Rectal smooth muscle tissue (tissue), 1 donor: ENCODE data around the gene SYT1.

ENCODE experiments used
- H3K27ac ChIP-seq: one replicate; pipeline ENCODE4 v1.7.0; 2013; ENCODE audit warnings: low read depth, low read length, inconsistent platforms
- H3K27me3 ChIP-seq: one replicate; pipeline ENCODE4 v1.7.0; 2013; ENCODE audit warnings: low read length; ENCODE audit not compliant: control insufficient read depth, insufficient read depth
- H3K36me3 ChIP-seq: one replicate; pipeline ENCODE4 v1.7.0; 2013; ENCODE audit warnings: low read length; ENCODE audit not compliant: control insufficient read depth, insufficient read depth
- H3K4me1 ChIP-seq: one replicate; pipeline ENCODE4 v1.7.0; 2013; ENCODE audit warnings: low read length; ENCODE audit not compliant: control insufficient read depth, insufficient read depth
- H3K4me3 ChIP-seq: one replicate; pipeline ENCODE4 v1.7.0; 2013; ENCODE audit warnings: low read length
- H3K9ac ChIP-seq: one replicate; pipeline ENCODE4 v1.7.0; 2013; ENCODE audit warnings: low read length

Gene SYT1

DNA sequence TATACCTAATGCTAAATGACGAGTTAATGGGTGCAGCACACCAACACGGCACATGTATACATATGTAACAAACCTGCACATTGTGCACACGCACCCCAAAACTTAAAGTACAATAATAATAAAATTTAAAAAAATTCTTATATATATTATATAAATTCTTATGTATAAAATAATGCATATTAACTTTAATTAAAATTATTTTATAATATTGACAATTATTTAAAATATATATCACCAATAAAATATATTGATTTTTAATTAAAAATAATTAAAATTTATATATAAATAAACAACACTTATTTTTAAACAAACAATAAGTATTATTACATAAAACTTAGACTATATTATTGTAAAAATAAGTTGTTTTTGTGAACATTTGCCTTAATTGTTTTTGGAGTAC, 188.8 kb downstream of the SYT1 start:
- H3K9ac ChIP-seq = no peak overlapping the region
- H3K4me1 ChIP-seq = no peaks in the 10 kb centered on the region
- no peak overlapping the region for H3K27ac ChIP-seq
- no peak overlapping the region for H3K4me3 ChIP-seq
- H3K27me3 ChIP-seq = no peaks in the 10 kb centered on the region
- no peaks in the 10 kb centered on the region for H3K36me3 ChIP-seq

DNA sequence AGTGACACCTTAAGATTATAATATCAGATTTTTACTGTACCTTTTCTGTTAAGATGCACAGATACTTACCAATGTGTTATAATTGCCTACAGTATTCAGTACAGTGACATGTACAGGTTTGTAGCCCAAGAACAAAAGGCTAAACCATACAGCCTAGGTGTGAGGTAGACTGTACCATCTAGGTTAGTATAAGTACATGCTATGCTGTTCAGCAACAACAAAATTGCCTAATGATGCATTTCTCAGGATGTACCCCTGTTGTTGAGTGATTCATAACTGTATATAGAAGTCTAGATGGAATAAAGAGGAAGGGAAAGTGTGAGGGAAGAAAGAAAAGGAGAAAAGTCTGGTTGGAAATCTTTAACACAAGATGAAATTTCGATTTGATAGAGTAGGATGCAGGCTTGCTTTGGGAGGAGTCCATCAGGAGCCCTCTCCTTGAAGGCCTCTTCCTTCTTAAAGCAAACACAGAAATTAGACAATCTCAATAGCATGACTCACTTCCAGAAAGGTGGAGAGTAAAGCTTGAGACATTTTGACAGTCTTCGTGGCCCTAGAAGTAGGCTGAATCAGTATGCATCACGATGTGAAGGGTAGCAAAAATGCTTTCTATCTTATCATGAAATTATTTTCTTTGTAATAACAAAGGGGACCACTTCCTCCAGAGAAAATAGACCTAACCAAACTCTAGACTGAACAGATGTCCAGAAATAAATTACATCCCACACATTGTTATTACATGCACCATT, 191.5 kb downstream of the SYT1 start:
- no peaks in the 10 kb centered on the region for H3K4me1 ChIP-seq
- H3K27me3 ChIP-seq = no peaks in the 10 kb centered on the region
- H3K36me3 ChIP-seq = no peaks in the 10 kb centered on the region
- no peak overlapping the region for H3K27ac ChIP-seq
- H3K4me3 ChIP-seq = no peak overlapping the region
- no peak overlapping the region for H3K9ac ChIP-seq

DNA sequence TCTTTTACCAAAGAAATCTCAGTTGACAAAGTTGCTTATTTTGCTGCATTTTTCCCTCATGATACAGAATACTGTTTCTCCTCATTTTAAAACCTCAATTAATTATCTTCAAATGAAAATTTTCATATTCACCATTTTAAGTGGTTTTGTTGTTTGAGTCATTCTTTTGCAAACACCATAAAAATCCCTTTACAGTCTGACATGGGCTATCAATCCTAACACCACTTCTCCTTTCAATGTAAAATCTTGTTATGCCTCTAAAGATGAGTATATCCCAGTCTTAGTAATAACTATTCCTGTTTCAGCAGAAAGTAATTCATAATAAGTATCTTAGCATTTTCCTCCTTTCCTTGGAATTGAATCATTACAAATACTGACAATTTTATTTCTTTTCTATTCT, 192.2 kb downstream of the SYT1 start:
- H3K4me3 ChIP-seq = no peak overlapping the region
- H3K36me3 ChIP-seq = no peaks in the 10 kb centered on the region

DNA sequence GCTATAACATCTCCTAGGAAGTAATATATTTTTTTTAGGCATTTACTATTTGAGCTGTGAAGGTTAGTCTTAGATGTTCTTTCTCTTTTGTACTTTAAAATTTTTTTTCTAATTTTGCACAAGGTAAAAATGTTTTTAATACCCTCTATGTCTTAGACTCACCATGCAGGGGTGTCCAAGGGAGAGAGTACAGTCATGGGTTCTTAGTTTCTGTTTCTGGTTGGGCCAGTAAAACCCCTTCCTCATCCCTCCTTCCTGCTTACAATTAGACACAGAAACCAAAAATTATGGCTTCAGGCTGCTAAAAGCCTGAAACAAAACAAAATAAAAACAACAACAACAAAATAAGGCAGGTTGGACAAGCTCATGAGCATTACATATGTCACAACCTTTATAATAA, 193.0 kb downstream of the SYT1 start:
- Histone ChIP-seq H3K27me3 (no peaks in the 10 kb centered on the region), H3K27ac (no peak overlapping the region), H3K9ac (no peak overlapping the region), H3K4me3 (no peak overlapping the region), H3K4me1 (no peaks in the 10 kb centered on the region), H3K36me3 (no peaks in the 10 kb centered on the region)

More for the DNA sequence above, 192.2 kb downstream of the SYT1 start:
- H3K4me1 ChIP-seq = no peaks in the 10 kb centered on the region
- H3K27me3 ChIP-seq = no peaks in the 10 kb centered on the region
- H3K9ac ChIP-seq = no peak overlapping the region
- H3K27ac ChIP-seq = no peak overlapping the region

DNA sequence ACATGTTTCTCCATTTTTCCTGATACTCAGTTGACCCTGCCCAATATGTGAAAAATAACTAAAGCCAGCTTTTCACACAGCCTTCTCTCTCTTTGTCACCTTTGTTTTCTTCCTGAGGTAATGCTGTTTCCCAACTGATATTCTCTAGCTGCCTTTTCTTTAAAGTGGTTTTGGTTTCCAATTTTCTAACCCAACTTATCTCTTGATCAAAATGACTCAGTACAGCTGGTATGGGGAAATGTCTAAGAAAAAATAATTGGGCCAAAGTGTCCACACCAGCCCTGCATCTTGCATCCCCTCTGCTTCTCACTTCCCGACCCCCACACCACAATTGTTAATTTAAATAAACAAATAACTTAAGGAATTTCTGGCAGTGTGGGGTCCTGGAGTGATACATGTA, 193.8 kb downstream of the SYT1 start:
- Histone ChIP-seq H3K27me3 (no peaks in the 10 kb centered on the region), H3K27ac (no peak overlapping the region), H3K9ac (no peak overlapping the region), H3K4me1 (no peaks in the 10 kb centered on the region), H3K36me3 (no peaks in the 10 kb centered on the region), H3K4me3 (no peak overlapping the region)

DNA sequence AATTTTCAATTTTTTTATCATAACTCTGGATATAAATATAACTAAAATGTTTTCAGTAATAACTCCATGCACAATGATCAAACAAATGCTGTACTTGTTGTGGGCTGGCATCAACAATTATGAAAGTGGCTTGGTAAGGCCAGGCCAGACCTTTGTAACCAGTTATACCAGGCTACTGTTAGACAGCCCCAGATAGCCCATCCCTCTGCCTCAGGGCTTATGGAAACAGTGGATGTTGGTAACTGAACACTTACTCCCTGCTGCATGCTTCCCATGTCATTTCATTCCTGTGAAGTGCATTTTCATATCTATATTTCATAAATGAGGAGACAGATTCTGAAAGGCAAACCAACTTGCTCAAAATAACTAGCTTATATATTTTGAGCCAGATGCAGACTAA, 195.0 kb downstream of the SYT1 start:
- no peaks in the 10 kb centered on the region for H3K27me3 ChIP-seq
- H3K27ac ChIP-seq = no peak overlapping the region
- no peak overlapping the region for H3K9ac ChIP-seq
- H3K4me3 ChIP-seq = no peak overlapping the region
- no peaks in the 10 kb centered on the region for H3K4me1 ChIP-seq
- no peaks in the 10 kb centered on the region for H3K36me3 ChIP-seq

DNA sequence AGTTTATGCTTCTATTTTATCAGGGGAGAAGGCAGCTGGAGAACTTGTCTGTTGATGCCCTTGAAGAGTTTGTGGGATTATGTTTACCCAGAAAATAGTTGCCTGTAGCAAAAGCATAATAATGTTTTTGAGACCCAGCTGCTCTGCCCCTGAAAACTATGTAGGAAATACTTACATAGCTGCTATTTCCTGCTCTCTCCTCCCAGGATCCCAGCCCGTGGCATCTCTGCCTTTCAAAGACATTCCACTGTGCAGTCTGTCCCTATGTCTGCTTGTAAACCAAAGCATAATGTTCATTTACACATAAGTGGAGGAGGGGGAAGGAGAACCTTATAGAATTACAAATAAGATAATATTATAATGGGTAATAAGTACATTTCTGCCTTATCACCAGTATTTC, 198.7 kb downstream of the SYT1 start:
- no peaks in the 10 kb centered on the region for H3K4me1 ChIP-seq
- H3K36me3 ChIP-seq = no peaks in the 10 kb centered on the region
- H3K27ac ChIP-seq = no peak overlapping the region
- H3K27me3 ChIP-seq = no peaks in the 10 kb centered on the region
- no peak overlapping the region for H3K4me3 ChIP-seq
- H3K9ac ChIP-seq = no peak overlapping the region

DNA sequence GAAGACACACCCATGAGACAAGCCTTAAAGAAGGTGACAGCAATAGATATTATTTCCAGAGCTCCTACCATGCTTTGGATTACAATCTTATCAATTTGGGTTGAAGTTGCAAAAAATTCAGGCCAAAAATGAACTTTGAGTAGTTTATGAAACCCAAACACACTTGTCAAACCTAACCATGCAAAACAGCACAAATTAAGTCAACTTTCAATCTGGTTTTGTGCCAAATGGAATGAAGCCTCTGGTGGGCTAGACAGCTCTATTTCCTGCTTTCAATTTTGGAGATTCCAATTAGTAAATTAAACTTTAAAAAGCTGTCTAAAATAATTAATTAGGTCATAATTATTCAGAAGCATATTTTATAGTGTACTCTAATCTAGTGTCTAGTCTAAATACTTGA, 203.4 kb downstream of the SYT1 start:
- Histone ChIP-seq H3K9ac (no peak overlapping the region), H3K4me1 (no peaks in the 10 kb centered on the region), H3K36me3 (no peaks in the 10 kb centered on the region), H3K27ac (no peak overlapping the region), H3K27me3 (no peaks in the 10 kb centered on the region), H3K4me3 (no peak overlapping the region)

DNA sequence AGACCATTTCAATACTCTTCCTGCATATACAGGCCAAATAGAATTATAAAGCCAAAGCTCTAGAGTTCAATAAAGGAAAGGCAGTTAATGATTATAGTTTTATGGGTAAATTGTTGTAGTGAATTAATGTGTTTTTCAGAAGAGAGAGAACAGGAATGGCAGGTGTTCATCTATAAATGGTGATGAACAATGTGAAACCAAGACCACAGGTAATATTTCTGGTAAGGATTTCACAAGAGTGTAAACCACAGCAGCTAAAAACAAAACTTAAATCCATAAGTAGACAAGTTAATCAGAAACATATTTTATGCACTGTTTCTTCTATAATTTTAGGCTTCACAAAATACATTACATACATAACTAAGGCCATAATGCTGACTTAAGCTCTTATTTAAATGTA, 204.4 kb downstream of the SYT1 start:
- no peak overlapping the region for H3K4me3 ChIP-seq
- no peaks in the 10 kb centered on the region for H3K36me3 ChIP-seq
- no peaks in the 10 kb centered on the region for H3K27me3 ChIP-seq
- H3K27ac ChIP-seq = no peak overlapping the region
- H3K9ac ChIP-seq = no peak overlapping the region
- H3K4me1 ChIP-seq = no peaks in the 10 kb centered on the region

DNA sequence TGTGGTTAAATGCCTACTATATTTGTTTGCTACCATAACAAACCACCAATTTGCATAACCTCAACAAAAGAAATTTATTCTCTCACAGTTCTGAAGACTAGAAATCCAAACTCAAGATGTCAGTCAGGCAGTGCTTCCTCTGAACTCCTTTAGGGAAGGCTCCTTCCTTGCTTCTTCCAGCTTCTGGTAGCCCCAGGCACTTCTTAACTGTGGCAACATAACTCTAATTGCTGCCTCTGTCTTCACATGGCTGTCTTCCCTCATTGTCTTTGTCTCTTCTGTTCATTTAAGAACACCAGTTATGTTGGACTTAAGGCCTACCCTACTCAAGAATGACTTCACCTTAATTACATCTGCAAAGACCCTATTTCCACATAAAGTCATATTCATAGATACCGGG, 206.9 kb downstream of the SYT1 start:
- Histone ChIP-seq H3K4me1 (no peaks in the 10 kb centered on the region), H3K4me3 (no peak overlapping the region), H3K27me3 (no peaks in the 10 kb centered on the region), H3K9ac (no peak overlapping the region), H3K36me3 (no peaks in the 10 kb centered on the region), H3K27ac (no peak overlapping the region)

DNA sequence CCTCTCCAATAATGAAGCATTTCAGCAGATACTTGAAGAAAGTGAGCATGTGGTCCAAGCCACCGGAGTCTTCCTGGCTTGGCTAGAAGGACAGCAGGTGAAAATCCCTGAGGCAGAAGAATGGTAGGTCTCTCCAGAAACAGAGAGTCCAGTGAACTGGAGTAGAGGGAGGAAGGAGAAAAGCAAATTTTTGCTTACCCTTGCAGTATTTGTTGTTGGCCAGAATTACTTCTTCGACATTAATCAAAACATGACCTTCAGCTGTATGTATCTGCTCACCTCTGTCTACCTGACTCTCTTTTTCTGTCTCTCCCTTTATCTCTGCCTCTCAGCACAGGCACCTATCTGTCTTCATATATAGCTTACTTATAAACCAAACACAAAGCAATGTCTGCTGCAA, 208.9 kb downstream of the SYT1 start:
- H3K4me3 ChIP-seq = no peak overlapping the region
- H3K27me3 ChIP-seq = no peaks in the 10 kb centered on the region
- H3K4me1 ChIP-seq = no peaks in the 10 kb centered on the region
- no peak overlapping the region for H3K9ac ChIP-seq
- H3K36me3 ChIP-seq = no peaks in the 10 kb centered on the region
- no peak overlapping the region for H3K27ac ChIP-seq

DNA sequence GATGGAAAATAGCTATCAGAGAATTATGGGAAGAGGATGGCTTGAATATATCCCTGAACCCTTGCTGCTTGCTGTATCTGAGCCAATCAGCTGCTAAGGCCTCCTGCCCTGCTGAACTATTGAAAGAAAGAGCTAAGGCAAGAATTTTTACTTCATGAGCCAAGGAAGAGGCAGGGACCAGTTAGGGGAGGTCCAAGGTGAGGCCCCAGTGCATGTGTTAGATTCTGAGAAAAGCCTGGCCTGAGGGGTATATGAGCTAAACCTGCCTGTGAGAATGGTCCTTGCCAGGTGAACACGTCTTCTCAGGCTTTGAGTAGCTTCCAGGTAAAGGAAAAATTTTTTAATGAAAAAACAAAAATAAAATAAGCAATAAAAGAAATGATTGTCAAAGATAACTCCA, 218.0 kb downstream of the SYT1 start:
- no peak overlapping the region for H3K27ac ChIP-seq
- no peaks in the 10 kb centered on the region for H3K36me3 ChIP-seq
- no peaks in the 10 kb centered on the region for H3K4me1 ChIP-seq
- H3K9ac ChIP-seq = no peak overlapping the region
- no peaks in the 10 kb centered on the region for H3K27me3 ChIP-seq
- no peak overlapping the region for H3K4me3 ChIP-seq

DNA sequence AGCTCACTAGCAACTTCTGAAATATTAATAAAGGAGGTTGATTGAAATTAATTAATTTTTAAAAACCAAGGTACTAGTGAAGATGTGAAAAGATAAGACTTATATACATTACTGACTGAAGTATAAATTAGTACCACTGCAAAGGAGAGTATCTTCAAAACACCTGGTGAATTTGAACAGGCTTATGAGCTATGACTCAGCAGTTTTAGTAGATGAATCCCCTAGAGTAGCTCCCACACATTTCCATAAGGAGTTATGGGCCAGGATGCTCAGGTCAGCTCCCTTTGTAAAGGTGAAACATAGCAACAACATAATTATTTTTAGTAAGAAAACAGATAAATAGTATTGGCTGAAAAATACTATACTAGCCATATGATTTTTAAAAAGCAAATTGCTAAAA, 218.6 kb downstream of the SYT1 start:
- H3K9ac ChIP-seq = no peak overlapping the region

More for the DNA sequence above, 218.6 kb downstream of the SYT1 start:
- no peaks in the 10 kb centered on the region for H3K27me3 ChIP-seq
- H3K4me1 ChIP-seq = no peaks in the 10 kb centered on the region
- no peak overlapping the region for H3K27ac ChIP-seq
- no peak overlapping the region for H3K4me3 ChIP-seq
- H3K36me3 ChIP-seq = no peaks in the 10 kb centered on the region
